Motor neuron (in vitro differentiated cells): ENCODE results near the gene ZNF860. TPM values are rescaled to one million over a fixed set of nuclear protein-coding genes. Genes with fewer than 3 reads are reported as not detected.
A peak's percentile ranks its signal among the peaks of the same experiment; 100 is the strongest.

ENCODE experiments used
- ATAC-seq, 8 experiments: fragments of 200-7000 bp; cut with Tn5 transposase; replicated peaks in 6 of 8; 2 replicates each; pipeline ENCODE4 v1.8.0; 2021; ENCODE audit warnings: mild to moderate bottlenecking in 8 of 8, moderate library complexity in 8 of 8
- H3K27ac ChIP-seq, 2 donors: fragments of 250-450 bp; sonication (Bioruptor Pico); 2 replicates each; pipeline ENCODE4 v1.9.0; 2021; ENCODE audit warnings: antibody characterized with exemption in 2 of 2, mild to moderate bottlenecking in 2 of 2, moderate library complexity in 1 of 2
- H3K4me1 ChIP-seq, 2 donors: fragments of 250-450 bp; sonication (Bioruptor Pico); replicated peaks in 1 of 2; 2 replicates each; pipeline ENCODE4 v1.6.1; 2021; ENCODE audit warnings: antibody characterized with exemption in 2 of 2, mild to moderate bottlenecking in 2 of 2, moderate library complexity in 1 of 2
- H3K4me3 ChIP-seq, 5 donors: fragments of 250-450 bp; sonication (Bioruptor Pico); 2 replicates each; pipeline ENCODE4 v1.9.0; 2021; ENCODE audit warnings: antibody characterized with exemption in 5 of 5, mild to moderate bottlenecking in 5 of 5, moderate library complexity in 4 of 5
- WGBS, 10 experiments: fragments of 450-650 bp; shearing (Covaris generic); methylation state at CpG; one replicate each; pipeline ENCODE4 v1.0.0; 2022; 5-methylcytosine and 5-hydroxymethylcytosine counted together
- in situ Hi-C, 9 experiments: fragments of 400-800 bp; cut with MboI; loops; one replicate each; pipeline ENCODE4 v1.15.0; 2021; ENCODE audit warnings: low sequenced_read_pairs in 9 of 9, low pct_unique_long_range_greater_than_20kb in 2 of 9; ENCODE audit not compliant: unreplicated experiment in 9 of 9
- total RNA-seq, 8 experiments: library from RNA; unstranded; fragments of 300-600 nt; gene quantifications; 2 replicates each; pipeline versions ENCODE4 v1.2.3 to v1.2.4, GENCODE V29; 2022

The ZNF860 gene
- total RNA-seq, 8 experiments from 2014 or later = 0.13 to 1.7 (median 0.38) TPM; not detected in 1

DNA sequence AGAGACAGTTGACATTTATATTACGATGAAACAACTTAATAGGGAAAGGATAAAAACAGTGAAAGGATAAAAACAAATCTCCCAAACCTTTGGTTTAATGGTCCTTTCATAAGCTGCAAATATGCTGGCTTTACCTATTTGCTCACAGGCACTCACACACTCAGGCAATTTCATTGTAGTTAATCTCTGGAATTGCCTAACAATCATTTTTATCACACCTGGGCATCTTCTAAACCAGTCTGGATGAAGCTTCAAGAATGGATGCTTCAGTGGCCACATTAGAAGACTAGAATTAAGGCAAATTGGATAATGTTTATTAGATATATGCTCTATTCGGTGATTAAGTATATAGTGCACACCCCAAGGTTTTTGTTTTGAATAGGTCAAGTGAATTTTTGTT, 14.0 kb upstream of the ZNF860 start:
- H3K27ac ChIP-seq = no peak overlapping the region
- no peak for ATAC-seq
- H3K4me3 ChIP-seq = no peak overlapping the region
- in situ Hi-C loops = loop anchor here in 1 of 9 experiments (25.0 kb wide), 1 partner anchor 405 kb away; no protein-coding TSS in a partner anchor
- H3K4me1 ChIP-seq = peaks cover 0 to 9% of the 10 kb centered on the region in 2 donors
- 65 to 100% (median 92%) methylated on average over 1 to 2 of the region's 2 CpGs for WGBS, 10 experiments

DNA sequence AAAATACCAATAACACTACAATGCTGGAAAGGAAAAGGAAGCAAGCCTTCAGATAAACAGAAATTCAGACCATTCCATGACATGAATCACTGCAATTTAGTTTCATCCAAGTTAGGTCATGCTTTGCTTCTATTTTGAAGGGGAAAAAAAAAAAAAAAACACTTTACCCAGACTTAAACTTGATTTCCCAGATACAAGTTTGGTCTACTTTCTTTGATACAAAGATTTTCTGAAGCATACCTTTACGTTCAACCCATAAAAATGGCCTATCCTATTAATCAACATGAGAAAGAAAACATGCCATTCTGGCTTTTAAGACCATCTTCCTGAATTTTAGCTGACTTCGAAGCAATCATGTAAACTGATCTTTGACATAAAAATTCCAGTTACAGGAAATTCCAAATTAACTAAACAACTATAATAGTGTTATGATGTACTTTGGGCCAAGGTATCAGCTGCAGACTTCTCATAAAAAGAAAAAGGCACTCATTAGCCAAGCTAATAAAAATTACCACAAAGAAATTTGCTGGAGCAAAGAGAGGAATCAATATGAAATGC, 13.1 kb upstream of the ZNF860 start:
- H3K27ac ChIP-seq = no peak overlapping the region
- H3K4me3 ChIP-seq = no peak overlapping the region
- peaks cover 0 to 9% of the 10 kb centered on the region in 2 donors for H3K4me1 ChIP-seq
- WGBS, 10 experiments = 25 to 100% (median 68%) methylated on average over 1 to 2 of the region's 2 CpGs
- in situ Hi-C loops = loop anchor here in 1 of 9 experiments (25.0 kb wide), 1 partner anchor 406 kb away; no protein-coding TSS in a partner anchor
- ATAC-seq = no peak

DNA sequence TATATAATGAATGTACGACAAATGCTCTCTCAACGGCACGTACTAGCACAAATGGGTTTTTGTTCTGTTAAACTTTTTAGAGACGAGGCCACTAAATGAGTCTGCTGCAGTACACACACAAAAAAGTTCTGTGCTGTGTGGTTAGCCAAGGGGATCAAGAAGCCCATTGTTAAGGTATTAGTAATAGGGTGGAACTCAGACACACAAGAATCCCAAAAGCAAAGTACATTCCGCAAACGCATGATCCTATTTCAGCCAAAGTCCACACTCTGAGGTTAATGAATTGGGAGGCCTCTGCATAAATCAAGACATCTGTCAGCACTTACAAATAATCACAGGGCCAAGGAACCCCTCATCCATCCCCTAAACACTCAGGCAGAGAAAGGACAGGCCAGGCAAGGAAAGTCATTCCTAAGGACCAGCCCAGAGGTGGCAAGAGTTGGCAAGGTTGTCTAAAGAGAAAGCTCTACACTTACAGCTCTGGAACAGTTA, 12.6 kb upstream of the ZNF860 start:
- ATAC-seq = peak in 5 of 8 experiments; percentile 27 to 96 (median 78)
- Histone ChIP-seq H3K27ac (no peak overlapping the region), H3K4me3 (no peak overlapping the region), H3K4me1 (peaks cover 0 to 9% of the 10 kb centered on the region in 2 donors)
- 11 to 90% (median 26%) methylated on average over 1 to 6 of the region's 6 CpGs; no CpG with 5 or more reads in 1 of the 10 experiments for WGBS, 10 experiments
- in situ Hi-C loops = loop anchor here in 1 of 9 experiments (25.0 kb wide), 1 partner anchor 407 kb away; no protein-coding TSS in a partner anchor

DNA sequence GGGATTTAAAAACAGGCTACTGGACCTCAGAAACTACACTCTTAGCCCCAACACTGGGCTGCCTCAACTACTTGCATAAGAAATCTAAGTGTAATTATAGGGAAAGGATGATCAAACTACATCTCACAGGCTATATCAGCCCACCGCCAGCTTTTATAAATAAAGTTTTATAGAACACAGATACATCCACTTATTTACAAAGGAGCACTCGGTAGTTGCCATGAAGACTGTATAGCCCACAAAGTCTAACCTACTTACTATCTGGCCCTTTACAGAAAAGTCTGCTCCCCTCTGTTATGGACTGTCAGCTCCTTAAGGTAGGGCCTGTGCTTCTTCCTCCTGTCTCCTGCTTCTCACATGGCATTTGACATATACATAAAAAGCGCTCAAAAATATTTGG, 9.9 kb upstream of the ZNF860 start:
- no peak for ATAC-seq
- 92 to 100% (median 100%) methylated on average over 1 to 3 of the region's 3 CpGs; no CpG with 5 or more reads in 2 of the 10 experiments for WGBS, 10 experiments
- H3K4me3 ChIP-seq = no peak overlapping the region
- H3K4me1 ChIP-seq = peaks cover 0 to 9% of the 10 kb centered on the region in 2 donors
- no peak overlapping the region for H3K27ac ChIP-seq
- in situ Hi-C loops = loop anchor here in 1 of 9 experiments (25.0 kb wide), 1 partner anchor 409 kb away; no protein-coding TSS in a partner anchor

DNA sequence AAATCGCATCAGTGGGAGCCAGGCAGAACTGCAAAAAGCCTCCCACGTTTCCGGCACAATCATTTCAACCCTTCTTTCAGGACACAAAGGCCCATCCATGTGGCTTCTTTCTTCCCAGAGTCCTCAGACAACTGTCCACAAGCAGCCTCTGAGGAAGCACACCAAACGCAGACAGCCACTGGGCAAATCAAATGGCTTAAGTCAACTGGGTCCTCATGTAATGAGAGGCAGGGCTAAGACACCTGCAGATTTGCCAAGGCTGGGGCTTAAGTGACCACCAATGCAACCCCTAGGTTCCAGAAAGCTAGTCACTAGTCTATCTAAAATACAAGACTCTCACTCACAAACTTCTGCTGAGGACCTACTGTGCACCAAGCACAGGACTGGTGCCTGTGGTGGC, 8.5 kb upstream of the ZNF860 start:
- H3K27ac ChIP-seq = no peak overlapping the region
- no peak for ATAC-seq
- WGBS, 10 experiments = 75 to 100% (median 92%) methylated on average over 1 to 4 of the region's 4 CpGs; no CpG with 5 or more reads in 1 of the 10 experiments
- H3K4me1 ChIP-seq = peaks cover 0 to 9% of the 10 kb centered on the region in 2 donors
- H3K4me3 ChIP-seq = no peak overlapping the region
- in situ Hi-C loops = loop anchor here in 1 of 9 experiments (25.0 kb wide), 1 partner anchor 411 kb away; no protein-coding TSS in a partner anchor

DNA sequence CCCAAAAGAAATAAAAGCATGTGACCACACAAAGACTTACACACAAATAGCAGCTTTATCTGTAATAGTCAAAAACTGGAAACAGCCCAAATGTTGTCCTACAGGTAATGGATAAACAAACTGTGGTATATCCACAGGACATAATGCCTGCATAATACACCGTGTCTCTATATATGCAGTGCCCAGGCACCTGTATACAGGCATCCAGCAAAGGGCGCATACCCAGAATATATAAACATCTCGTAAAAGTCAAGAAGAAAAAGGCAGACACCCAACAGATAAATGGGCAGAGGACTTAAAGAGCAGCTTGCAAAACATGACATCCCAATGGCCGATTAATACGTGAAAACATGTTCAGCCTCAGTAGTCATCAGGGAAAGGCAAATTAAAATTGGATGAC, 7.7 kb upstream of the ZNF860 start:
- Histone ChIP-seq H3K4me3 (no peak overlapping the region), H3K4me1 (peaks cover 0 to 4% of the 10 kb centered on the region in 2 donors), H3K27ac (no peak overlapping the region)
- no peak for ATAC-seq
- in situ Hi-C loops = loop anchor here in 1 of 9 experiments (25.0 kb wide), 1 partner anchor 412 kb away; no protein-coding TSS in a partner anchor
- 64 to 100% (median 92%) methylated on average over 1 to 5 of the region's 5 CpGs for WGBS, 10 experiments

DNA sequence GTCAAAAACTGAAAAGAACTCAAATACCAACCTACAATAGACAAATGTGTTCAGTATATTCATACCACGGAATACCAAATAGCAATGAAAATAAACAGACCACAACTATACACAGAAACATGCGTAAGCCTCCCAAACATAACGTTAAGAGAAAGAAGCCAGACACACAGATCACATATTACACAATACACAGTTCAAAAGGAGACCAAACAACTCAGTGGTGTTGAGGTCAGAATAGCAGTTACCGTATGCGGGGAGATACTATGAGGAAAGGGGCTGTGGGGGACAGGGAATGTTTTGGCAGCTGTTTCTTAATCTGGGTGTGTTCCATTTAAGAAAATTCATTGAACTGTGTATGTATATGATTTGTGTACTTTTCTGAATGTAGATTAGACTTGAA, 7.1 kb upstream of the ZNF860 start:
- Histone ChIP-seq H3K4me3 (no peak overlapping the region), H3K27ac (no peak overlapping the region), H3K4me1 (peaks cover 0 to under 1% of the 10 kb centered on the region in 2 donors)
- peak in 2 of 8 experiments; percentile 90 to 92 for ATAC-seq
- in situ Hi-C loops = loop anchor here in 1 of 9 experiments (25.0 kb wide), 1 partner anchor 412 kb away; no protein-coding TSS in a partner anchor
- WGBS, 10 experiments = 10 to 95% (median 63%) methylated on average over 1 to 4 of the region's 5 CpGs; no CpG with 5 or more reads in 3 of the 10 experiments

DNA sequence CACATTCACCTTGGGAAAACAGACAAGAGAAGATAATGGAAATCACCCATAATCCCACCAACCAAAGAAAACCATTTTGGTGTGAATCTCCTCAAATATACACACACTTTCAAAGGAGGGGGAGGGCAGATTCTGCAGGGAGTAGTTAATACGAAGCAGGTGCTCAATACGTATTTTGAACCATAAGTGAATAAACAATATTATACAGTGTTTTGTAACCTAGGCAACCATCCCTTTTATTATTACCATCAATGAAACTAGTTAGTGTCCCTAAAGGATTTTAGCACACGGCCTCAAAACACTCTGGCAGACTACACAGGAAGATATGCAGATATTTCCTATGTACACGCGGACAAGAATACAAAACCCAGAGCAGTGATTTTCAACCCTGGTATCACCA, 6.6 kb upstream of the ZNF860 start:
- in situ Hi-C loops = loop anchor here in 1 of 9 experiments (25.0 kb wide), 1 partner anchor 413 kb away; no protein-coding TSS in a partner anchor
- peak in 1 of 8 experiments; percentile 48 for ATAC-seq
- peaks cover 2 to 5% of the 10 kb centered on the region in 2 donors for H3K4me1 ChIP-seq
- no peak overlapping the region for H3K27ac ChIP-seq
- 40 to 100% (median 83%) methylated on average over 1 to 5 of the region's 5 CpGs; no CpG with 5 or more reads in 2 of the 10 experiments for WGBS, 10 experiments
- H3K4me3 ChIP-seq = no peak overlapping the region

DNA sequence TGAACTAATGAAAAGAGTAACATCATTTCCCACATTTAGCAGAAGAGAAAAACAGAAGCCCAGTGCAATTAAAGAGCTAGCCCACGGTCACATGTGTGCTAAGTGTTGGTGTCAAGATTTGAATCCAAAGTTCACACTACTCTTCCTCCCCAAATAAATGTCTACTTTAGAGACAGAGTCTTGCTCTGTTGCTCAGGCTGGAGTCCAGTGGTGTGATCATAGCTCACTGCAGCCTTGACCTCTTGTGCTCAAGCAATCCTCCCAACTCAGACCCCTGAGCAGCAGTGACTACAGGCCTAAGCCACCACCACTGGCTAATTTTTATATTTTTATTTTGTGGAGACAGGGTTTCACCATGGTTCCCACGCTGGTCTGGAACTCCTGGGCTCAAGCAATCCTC, 5.2 kb upstream of the ZNF860 start:
- no peak for ATAC-seq
- WGBS, 10 experiments = 20 to 100% (median 100%) methylated on average over 1 to 2 of the region's 2 CpGs; no CpG with 5 or more reads in 1 of the 10 experiments
- in situ Hi-C loops = no loop called here
- Histone ChIP-seq H3K4me3 (no peak overlapping the region), H3K27ac (no peak overlapping the region), H3K4me1 (peaks cover 2 to 5% of the 10 kb centered on the region in 2 donors)

DNA sequence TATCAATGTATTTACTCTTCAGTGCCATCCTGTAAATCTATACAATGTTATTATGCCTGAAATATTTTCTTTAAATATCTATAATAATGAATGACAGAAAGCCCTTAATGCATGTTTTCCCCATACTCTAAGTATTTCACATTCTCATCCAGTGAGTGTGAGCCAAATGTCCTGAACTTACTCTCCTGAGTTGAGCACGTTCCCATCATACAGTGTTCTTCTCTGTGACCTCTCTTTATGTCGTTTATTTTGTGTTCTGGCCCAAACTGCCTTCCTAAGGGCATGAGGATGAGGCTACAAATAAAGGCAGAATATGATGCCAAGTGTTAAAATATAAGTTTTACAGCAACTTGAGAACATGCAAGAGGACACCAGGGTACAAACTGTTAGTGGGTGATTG, 3.8 kb upstream of the ZNF860 start:
- peaks cover 2 to 5% of the 10 kb centered on the region in 2 donors for H3K4me1 ChIP-seq

DNA sequence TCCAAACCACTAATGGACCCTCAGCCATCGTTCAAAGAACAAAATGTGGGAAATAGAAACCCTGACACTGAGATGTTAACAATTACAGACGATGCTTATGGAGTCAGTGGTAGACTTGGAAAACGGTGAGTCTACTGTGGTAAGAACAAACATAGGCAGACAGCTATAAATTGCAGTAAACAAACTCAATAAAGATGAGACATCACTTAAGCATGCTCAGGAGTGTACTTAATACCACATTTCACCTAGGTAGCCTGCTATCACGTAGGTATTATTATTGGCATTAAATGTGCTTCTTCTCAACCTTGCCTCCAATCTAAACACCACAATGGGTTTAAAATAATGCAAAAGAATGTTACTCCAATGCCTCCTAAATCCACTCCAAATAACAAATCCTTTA, 3.0 kb upstream of the ZNF860 start:
- ATAC-seq = no peak
- WGBS, 10 experiments = 50 to 100% (median 93%) methylated on average over 2 to 4 of the region's 4 CpGs; no CpG with 5 or more reads in 1 of the 10 experiments
- Histone ChIP-seq H3K4me1 (peaks cover 2 to 5% of the 10 kb centered on the region in 2 donors), H3K4me3 (no peak overlapping the region), H3K27ac (no peak overlapping the region)
- in situ Hi-C loops = no loop called here

More for the DNA sequence above, 3.8 kb upstream of the ZNF860 start:
- Histone ChIP-seq H3K27ac (no peak overlapping the region), H3K4me3 (no peak overlapping the region)
- WGBS, 10 experiments = 71 to 100% (median 88%) methylated on average over 1 to 2 of the region's 2 CpGs; no CpG with 5 or more reads in 3 of the 10 experiments
- ATAC-seq = no peak
- in situ Hi-C loops = no loop called here

DNA sequence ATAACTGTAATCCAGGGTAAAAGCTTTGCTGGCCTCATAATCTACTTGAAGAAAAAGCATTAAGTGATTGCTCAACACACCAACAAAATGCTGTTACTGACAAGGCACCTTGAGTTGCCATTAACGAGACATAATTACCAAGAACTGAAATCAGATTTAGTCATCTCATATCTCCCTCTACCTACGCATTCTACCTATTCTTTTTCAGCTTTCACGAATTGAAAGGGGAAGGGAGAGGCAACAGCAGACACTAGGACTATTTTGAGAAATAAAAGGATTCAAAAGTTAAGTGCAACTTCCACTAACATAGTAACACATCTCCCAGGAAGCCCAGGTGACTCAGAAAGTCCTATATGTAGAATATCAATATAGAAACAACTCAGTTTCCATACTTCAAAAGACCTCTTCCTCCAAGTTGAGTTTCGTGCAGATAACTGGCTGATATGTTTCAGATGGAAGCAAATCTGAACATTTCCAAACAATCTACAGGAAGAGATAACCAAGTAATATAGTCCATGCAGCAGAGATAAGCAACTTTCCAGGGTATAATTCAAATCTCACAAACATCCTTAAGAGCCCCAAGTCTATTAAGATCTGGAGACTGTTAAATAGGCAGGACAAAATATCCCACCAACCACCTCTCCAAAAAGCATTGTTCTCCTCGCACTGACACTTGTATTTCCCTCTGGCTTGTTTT, 2.4 kb upstream of the ZNF860 start:
- no peak for ATAC-seq
- WGBS, 10 experiments = 40 to 100% (median 86%) methylated on average over 1 to 5 of the region's 5 CpGs

More for the DNA sequence above, 2.4 kb upstream of the ZNF860 start:
- Histone ChIP-seq H3K4me3 (no peak overlapping the region), H3K27ac (no peak overlapping the region), H3K4me1 (peaks cover 2 to 5% of the 10 kb centered on the region in 2 donors)
- in situ Hi-C loops = no loop called here
